HEK293 (cell line): ENCODE data around the gene GLRX5.

ENCODE experiments used
- ATF2 ChIP-seq: fragments of 450-650 bp; formaldehyde crosslinking; IDR thresholded peaks from 2 replicates; pipeline ENCODE4 v1.5.1; 2016; ENCODE audit warnings: missing biosample characterization, missing genetic modification characterization, low read depth
- BCL11A ChIP-seq: fragments of 450-650 bp; formaldehyde crosslinking; IDR thresholded peaks from 2 replicates; pipeline ENCODE4 v1.5.1; 2016; ENCODE audit warnings: low read depth, missing biosample characterization, missing genetic modification characterization
- GLI2 ChIP-seq: fragments of 450-650 bp; formaldehyde crosslinking; IDR thresholded peaks from 2 replicates; pipeline ENCODE4; 2017; ENCODE audit warnings: missing biosample characterization, missing genetic modification characterization, low read depth, borderline replicate concordance
- KLF10 ChIP-seq: fragments of 450-650 bp; IDR thresholded peaks from 2 replicates; pipeline ENCODE4 v1.5.1; 2018; ENCODE audit warnings: missing biosample characterization, mild to moderate bottlenecking, missing genetic modification characterization
- KLF16 ChIP-seq: fragments of 450-650 bp; formaldehyde crosslinking; IDR thresholded peaks from 2 replicates; pipeline ENCODE4 v1.5.1; 2017; ENCODE audit warnings: missing biosample characterization, missing genetic modification characterization
- REPIN1 ChIP-seq: fragments of 450-650 bp; formaldehyde crosslinking; IDR thresholded peaks from 2 replicates; pipeline ENCODE4 v1.5.1; 2017; ENCODE audit warnings: missing biosample characterization, missing genetic modification characterization, low read depth
- REST ChIP-seq: fragments of 450-650 bp; formaldehyde crosslinking; IDR thresholded peaks from 2 replicates; pipeline ENCODE4 v1.5.1; 2016; ENCODE audit warnings: missing biosample characterization, missing genetic modification characterization
- SALL2 ChIP-seq: fragments of 450-650 bp; formaldehyde crosslinking; IDR thresholded peaks from 2 replicates; pipeline ENCODE4 v1.5.0; 2017; ENCODE audit warnings: missing biosample characterization, mild to moderate bottlenecking, missing genetic modification characterization, borderline replicate concordance
- ZBTB8A ChIP-seq: fragments of 450-650 bp; formaldehyde crosslinking; IDR thresholded peaks from 2 replicates; pipeline ENCODE4 v1.5.1; 2016; ENCODE audit warnings: missing biosample characterization, missing genetic modification characterization
- ZNF138 ChIP-seq: fragments of 450-650 bp; formaldehyde crosslinking; IDR thresholded peaks from 2 replicates; pipeline ENCODE4 v1.5.1; 2016; ENCODE audit warnings: missing biosample characterization, missing genetic modification characterization, borderline replicate concordance
- ZNF140 ChIP-seq: fragments of 450-650 bp; formaldehyde crosslinking; IDR thresholded peaks from 2 replicates; pipeline ENCODE4 v1.5.1; 2016; ENCODE audit warnings: missing biosample characterization, missing genetic modification characterization
- ZNF16 ChIP-seq: fragments of 450-650 bp; formaldehyde crosslinking; IDR thresholded peaks from 2 replicates; pipeline ENCODE4 v1.5.1; 2016; ENCODE audit warnings: low read depth, missing biosample characterization, missing genetic modification characterization
- ZNF324 ChIP-seq: fragments of 450-650 bp; formaldehyde crosslinking; IDR thresholded peaks from 2 replicates; pipeline ENCODE4 v1.5.1; 2016; ENCODE audit warnings: missing biosample characterization, missing genetic modification characterization
- ZNF341 ChIP-seq: fragments of 450-650 bp; formaldehyde crosslinking; IDR thresholded peaks from 2 replicates; pipeline ENCODE4; 2016; ENCODE audit warnings: low read depth, missing biosample characterization, missing genetic modification characterization
- ZNF433 ChIP-seq: fragments of 450-650 bp; formaldehyde crosslinking; IDR thresholded peaks from 2 replicates; pipeline ENCODE4 v1.5.1; 2016; ENCODE audit warnings: missing biosample characterization, missing genetic modification characterization, low read depth
- ZNF501 ChIP-seq: fragments of 450-650 bp; formaldehyde crosslinking; IDR thresholded peaks from 2 replicates; pipeline ENCODE4 v1.5.1; 2016; ENCODE audit warnings: missing biosample characterization, missing genetic modification characterization
- ZNF626 ChIP-seq: fragments of 450-650 bp; sonication (Bioruptor Pico); formaldehyde crosslinking; IDR thresholded peaks from 2 replicates; pipeline ENCODE4 v1.5.1; 2018; ENCODE audit warnings: missing biosample characterization, missing genetic modification characterization, inconsistent platforms
- ZNF664 ChIP-seq: fragments of 450-650 bp; formaldehyde crosslinking; IDR thresholded peaks from 2 replicates; pipeline ENCODE4 v1.5.1; 2016; ENCODE audit warnings: missing biosample characterization, missing genetic modification characterization
- ZNF792 ChIP-seq: fragments of 450-650 bp; formaldehyde crosslinking; IDR thresholded peaks from 2 replicates; pipeline ENCODE4 v1.5.1; 2016; ENCODE audit warnings: missing biosample characterization, missing genetic modification characterization
- TF ChIP-seq, protein P1 (sequence below): fragments of 450-650 bp; formaldehyde crosslinking; IDR thresholded peaks from 2 replicates; pipeline ENCODE4 v1.5.1; 2016; ENCODE audit warnings: missing biosample characterization, missing genetic modification characterization

The GLRX5 gene

GRCh38 chr14:95523815-95524448 lies 10.9 kb upstream of the GLRX5 start (continued):
- TF ChIP-seq BCL11A (no peak), ZNF626 (tag by site-specific recombination) (no peak), ZNF138 (no peak), ZBTB8A (tag by site-specific recombination) (0 out of 2 replicates have a peak, but pooled peaks have one; percentile 37), ZNF16 (no peak), ZNF501 (no peak), KLF16 (no peak), ZNF341 (tag by site-specific recombination) (peak; percentile 91), ZNF140 (tag by site-specific recombination) (no peak), GLI2 (tag by site-specific recombination) (no peak), SALL2 (no peak), KLF10 (tag by site-specific recombination) (no peak), ZNF664 (tag by site-specific recombination) (0 out of 2 replicates have a peak, but pooled peaks have one; percentile 13), ATF2 (tag by site-specific recombination) (peak; percentile 27; the same call in 1 of the 2 replicates), ZNF324 (tag by site-specific recombination) (0 out of 2 replicates have a peak, but pooled peaks have one; percentile 25), ZNF433 (tag by site-specific recombination) (no peak), REST (tag by site-specific recombination) (no peak), REPIN1 (no peak), ZNF792 (tag by site-specific recombination) (0 out of 2 replicates have a peak, but pooled peaks have one; percentile 11)
- TF ChIP-seq, protein P1, sequence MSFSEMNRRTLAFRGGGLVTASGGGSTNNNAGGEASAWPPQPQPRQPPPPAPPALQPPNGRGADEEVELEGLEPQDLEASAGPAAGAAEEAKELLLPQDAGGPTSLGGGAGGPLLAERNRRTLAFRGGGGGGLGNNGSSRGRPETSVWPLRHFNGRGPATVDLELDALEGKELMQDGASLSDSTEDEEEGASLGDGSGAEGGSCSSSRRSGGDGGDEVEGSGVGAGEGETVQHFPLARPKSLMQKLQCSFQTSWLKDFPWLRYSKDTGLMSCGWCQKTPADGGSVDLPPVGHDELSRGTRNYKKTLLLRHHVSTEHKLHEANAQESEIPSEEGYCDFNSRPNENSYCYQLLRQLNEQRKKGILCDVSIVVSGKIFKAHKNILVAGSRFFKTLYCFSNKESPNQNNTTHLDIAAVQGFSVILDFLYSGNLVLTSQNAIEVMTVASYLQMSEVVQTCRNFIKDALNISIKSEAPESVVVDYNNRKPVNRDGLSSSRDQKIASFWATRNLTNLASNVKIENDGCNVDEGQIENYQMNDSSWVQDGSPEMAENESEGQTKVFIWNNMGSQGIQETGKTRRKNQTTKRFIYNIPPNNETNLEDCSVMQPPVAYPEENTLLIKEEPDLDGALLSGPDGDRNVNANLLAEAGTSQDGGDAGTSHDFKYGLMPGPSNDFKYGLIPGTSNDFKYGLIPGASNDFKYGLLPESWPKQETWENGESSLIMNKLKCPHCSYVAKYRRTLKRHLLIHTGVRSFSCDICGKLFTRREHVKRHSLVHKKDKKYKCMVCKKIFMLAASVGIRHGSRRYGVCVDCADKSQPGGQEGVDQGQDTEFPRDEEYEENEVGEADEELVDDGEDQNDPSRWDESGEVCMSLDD (tag by site-specific recombination): no peak
- TF ChIP-seq, all 188 proteins: peak for 9
